ENCODE results near the gene NPC1L1.

DNA sequence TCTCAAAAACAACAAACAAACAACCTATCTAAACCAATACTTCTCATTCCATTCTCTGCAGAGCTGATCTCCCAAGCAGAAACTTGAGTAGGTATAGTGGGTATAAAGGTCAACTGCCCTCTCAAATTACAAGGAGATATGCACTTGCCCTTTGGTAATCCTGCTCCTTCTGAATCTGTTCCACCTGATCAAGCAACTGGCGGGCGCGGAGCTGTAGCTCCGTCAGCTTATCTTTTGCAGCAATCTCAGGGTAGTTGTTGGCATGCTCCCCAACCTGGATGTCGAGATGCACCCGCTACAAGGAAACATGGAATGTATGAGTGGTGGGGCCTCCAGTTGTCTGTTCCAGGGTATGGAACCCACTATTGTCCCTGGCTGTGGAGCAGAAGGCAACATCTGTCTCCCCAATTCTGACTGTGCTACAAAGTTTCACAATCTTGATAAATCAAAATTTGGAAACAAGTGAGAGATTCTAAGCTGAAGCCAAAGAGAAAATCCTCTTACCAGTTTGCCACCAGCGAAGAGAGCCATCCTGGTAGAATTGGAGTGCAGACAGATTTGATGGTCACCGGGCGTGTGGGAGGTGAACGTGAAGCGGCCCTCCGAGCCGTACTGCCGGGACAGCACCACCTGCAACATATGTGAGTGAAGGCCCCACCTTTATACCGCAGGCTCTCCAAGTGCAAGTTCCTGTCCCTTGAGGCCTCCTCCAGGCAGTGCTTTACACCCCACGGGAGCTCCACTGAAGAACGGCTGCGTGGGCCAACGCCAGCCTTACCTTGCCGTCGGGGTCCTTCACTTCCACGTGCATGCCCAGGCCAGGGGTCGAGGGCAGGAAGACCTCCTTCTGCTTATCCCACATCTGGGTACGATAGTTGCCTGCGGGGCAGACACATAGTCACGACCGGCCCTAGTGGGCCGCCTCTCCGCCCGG is 40.1 kb upstream of the NPC1L1 start:
- TF ChIP-seq POLR2A (IDR thresholded peaks at IDR 0.05) (no peak), CTCF (IDR thresholded peaks at IDR 0.05) (no peak)

Measured in ovary (tissue), 3 donors.